HEK293 (cell line): ENCODE data around the gene FOXC2.

Experiments used
- CTCF ChIA-PET: fragments of 350-600 bp; formaldehyde crosslinking; extraction: SDS; loops from one replicate; lab custom pipeline; 2021; ENCODE audit warnings: antibody characterized with exemption; lab: Yijun Ruan, JAX
- POLR2A ChIA-PET: fragments of 300-600 bp; formaldehyde crosslinking; extraction: SDS; loops from one replicate; lab custom pipeline; 2020; ENCODE audit warnings: antibody characterized with exemption, inconsistent platforms; lab: Yijun Ruan, JAX
- H3K27ac ChIP-seq: fragments of 200-500 bp; sonication (Bioruptor generic); 2 replicates; pipeline ENCODE4 v1.5.1; 2014; ENCODE audit warnings: low read depth, low read length, control low read depth, inconsistent platforms; ENCODE audit errors: extremely low read depth
- H3K36me3 ChIP-seq, 2 experiments: fragments of 200-500 bp in 1 of 2; sonication (Bioruptor generic) in 1 of 2; 1 replicate in 1 of 2; 2 replicates in 1 of 2; pipeline ENCODE4 v1.5.1; 2014 to 2017; ENCODE audit warnings: inconsistent platforms in 2 of 2, low read length in 2 of 2; ENCODE audit not compliant: control insufficient read depth in 2 of 2, insufficient read depth in 1 of 2
- H3K4me1 ChIP-seq: fragments of 200-500 bp; sonication (Bioruptor generic); 2 replicates; pipeline ENCODE4 v1.5.1; 2014; ENCODE audit warnings: mild to moderate bottlenecking, low read length, inconsistent platforms; ENCODE audit not compliant: control insufficient read depth, insufficient read depth
- H3K4me3 ChIP-seq: 2 replicates; pipeline ENCODE4 v1.5.1; 2011; ENCODE audit warnings: low read depth, mild to moderate bottlenecking, control low read depth, low read length, moderate library complexity
- H3K9me3 ChIP-seq: fragments of 200-500 bp; sonication (Bioruptor generic); 2 replicates; pipeline ENCODE4 v1.5.1; 2014; ENCODE audit warnings: low read depth, low read length, inconsistent platforms; ENCODE audit not compliant: control insufficient read depth, insufficient read depth
- ELK4 ChIP-seq: IDR thresholded peaks from 2 replicates; pipeline ENCODE4 v1.6.1; 2011; ENCODE audit warnings: mild to moderate bottlenecking, low read depth, low read length, borderline replicate concordance
- GLIS1 ChIP-seq: fragments of 450-650 bp; formaldehyde crosslinking; IDR thresholded peaks from 2 replicates; pipeline ENCODE4 v1.5.1; 2016; ENCODE audit warnings: missing biosample characterization, missing genetic modification characterization
- KLF1 ChIP-seq: fragments of 450-650 bp; formaldehyde crosslinking; IDR thresholded peaks from 2 replicates; pipeline ENCODE4 v1.5.1; 2016; ENCODE audit warnings: missing biosample characterization, missing genetic modification characterization
- KLF7 ChIP-seq: fragments of 450-650 bp; formaldehyde crosslinking; IDR thresholded peaks from 2 replicates; pipeline ENCODE4 v1.5.1; 2016; ENCODE audit warnings: missing biosample characterization, missing genetic modification characterization, borderline replicate concordance
- PRDM1 ChIP-seq: fragments of 450-650 bp; formaldehyde crosslinking; IDR thresholded peaks from 2 replicates; pipeline ENCODE4; 2016; ENCODE audit warnings: missing biosample characterization, missing genetic modification characterization
- SALL2 ChIP-seq: fragments of 450-650 bp; formaldehyde crosslinking; IDR thresholded peaks from 2 replicates; pipeline ENCODE4 v1.5.0; 2017; ENCODE audit warnings: missing biosample characterization, mild to moderate bottlenecking, missing genetic modification characterization, borderline replicate concordance
- SP3 ChIP-seq: fragments of 450-650 bp; formaldehyde crosslinking; IDR thresholded peaks from 2 replicates; pipeline ENCODE4 v1.5.1; 2016; ENCODE audit warnings: missing biosample characterization, missing genetic modification characterization
- ZBTB49 ChIP-seq: fragments of 450-650 bp; formaldehyde crosslinking; IDR thresholded peaks from 2 replicates; pipeline ENCODE4 v1.5.1; 2016; ENCODE audit warnings: missing biosample characterization, missing genetic modification characterization, low read depth
- ZBTB7A ChIP-seq: fragments of 450-650 bp; formaldehyde crosslinking; IDR thresholded peaks from 2 replicates; pipeline ENCODE4 v1.5.1; 2016; ENCODE audit warnings: low read depth, missing biosample characterization, missing genetic modification characterization
- ZIC2 ChIP-seq: fragments of 450-650 bp; formaldehyde crosslinking; IDR thresholded peaks from 2 replicates; pipeline ENCODE4 v1.5.1; 2016; ENCODE audit warnings: missing biosample characterization, missing genetic modification characterization
- ZNF23 ChIP-seq: fragments of 450-650 bp; formaldehyde crosslinking; IDR thresholded peaks from 2 replicates; pipeline ENCODE4 v1.5.1; 2016; ENCODE audit warnings: missing biosample characterization, missing genetic modification characterization, borderline replicate concordance
- ZNF398 ChIP-seq: fragments of 450-650 bp; formaldehyde crosslinking; IDR thresholded peaks from 2 replicates; pipeline ENCODE4 v1.5.1; 2017; ENCODE audit warnings: missing biosample characterization, missing genetic modification characterization
- ZNF449 ChIP-seq: fragments of 450-650 bp; formaldehyde crosslinking; IDR thresholded peaks from 2 replicates; pipeline ENCODE4 v1.5.1; 2017; ENCODE audit warnings: missing biosample characterization, mild to moderate bottlenecking, missing genetic modification characterization, moderate library complexity
- ZNF580 ChIP-seq: fragments of 450-650 bp; formaldehyde crosslinking; IDR thresholded peaks from 2 replicates; pipeline ENCODE4 v1.5.1; 2016; ENCODE audit warnings: missing biosample characterization, missing genetic modification characterization
- ZNF623 ChIP-seq: fragments of 450-650 bp; formaldehyde crosslinking; IDR thresholded peaks from 2 replicates; pipeline ENCODE4 v1.5.1; 2016; ENCODE audit warnings: missing biosample characterization, missing genetic modification characterization
- ZNF658 ChIP-seq: fragments of 450-650 bp; formaldehyde crosslinking; IDR thresholded peaks from 2 replicates; pipeline ENCODE4; 2016; ENCODE audit warnings: missing biosample characterization, missing genetic modification characterization
- ZNF776 ChIP-seq: fragments of 450-650 bp; formaldehyde crosslinking; IDR thresholded peaks from 2 replicates; pipeline ENCODE4 v1.5.0; 2017; ENCODE audit warnings: missing biosample characterization, missing genetic modification characterization, borderline replicate concordance
- ZNF843 ChIP-seq: fragments of 450-650 bp; formaldehyde crosslinking; IDR thresholded peaks from 2 replicates; pipeline ENCODE4 v1.5.1; 2016; ENCODE audit warnings: missing biosample characterization, missing genetic modification characterization

Gene FOXC2

GRCh38 chr16:86572606-86573005 is 6.0 kb downstream of the FOXC2 start (continued):
- no peak for TF ChIP-seq SP3 (tag by site-specific recombination)
- TF ChIP-seq ZNF776 (tag by site-specific recombination), result no peak
- no peak for TF ChIP-seq ZBTB7A (tag by site-specific recombination)
- TF ChIP-seq ZNF23, result no peak
- no peak for TF ChIP-seq KLF7
- no peak for TF ChIP-seq ZBTB49
- TF ChIP-seq SALL2 (tag by site-specific recombination), result no peak
- TF ChIP-seq PRDM1, result no peak
- no peak for TF ChIP-seq ZNF843 (tag by site-specific recombination)

- H3K36me3 ChIP-seq, result no peaks in the 10 kb centered on the region
- no peak for TF ChIP-seq ZIC2
- no peak for TF ChIP-seq ZNF623 (tag by site-specific recombination)
- TF ChIP-seq ZNF398, result no peak
- TF ChIP-seq ZNF658 (tag by site-specific recombination), result no peak
- TF ChIP-seq ELK4, result no peak
- TF ChIP-seq ZNF580 (tag by site-specific recombination), result no peak
- no peak for TF ChIP-seq KLF1 (tag by site-specific recombination)
- TF ChIP-seq, all 188 proteins: peak for 0
- Histone ChIP-seq H3K4me3 (no peak overlapping the region), H3K9me3 (no peaks in the 10 kb centered on the region), H3K4me1 (peaks cover 3% of the 10 kb centered on the region; the same call in 1 of the 2 replicates), H3K27ac (no peak overlapping the region)
- ChIA-PET CTCF (no interaction called here), POLR2A (no interaction called here)
Observed at GRCh38 chr16:86573215-86573614, 6.6 kb downstream of the FOXC2 start.

GRCh38 chr16:86573646-86574508 is 7.2 kb downstream of the FOXC2 start:
- no peak overlapping the region for H3K4me3 ChIP-seq
- peaks cover 3% of the 10 kb centered on the region; the same call in 1 of the 2 replicates for H3K4me1 ChIP-seq
- no peaks in the 10 kb centered on the region for H3K36me3 ChIP-seq
- CTCF ChIA-PET, result interaction anchor here (0.7 to 1.6 kb wide), 2 partner anchors 11 to 705 kb away, joined by 3 read pairs; no protein-coding TSS in a partner anchor
- TF ChIP-seq GLIS1 (tag by site-specific recombination) (no peak), ZNF449 (peak; percentile 75; the same call in 1 of the 2 replicates)
- H3K27ac ChIP-seq, result no peak overlapping the region
- no peaks in the 10 kb centered on the region for H3K9me3 ChIP-seq
- POLR2A ChIA-PET, result no interaction called here
